Uterus (tissue), 2 donors: ENCODE measurements around the gene PTPRD.

Experiments
- POLR2A ChIP-seq, 2 donors: fragments of 450-650 bp; IDR thresholded peaks; one replicate each; pipeline ENCODE4 v1.6.1; 2016; ENCODE audit warnings: antibody characterized with exemption in 2 of 2, mild to moderate bottlenecking in 1 of 2, moderate library complexity in 1 of 2
- TF ChIP-seq, protein P1 (sequence below), 4 experiments: fragments of 200-600 bp in 2 of 4; fragments of 450-650 bp in 2 of 4; sonication (generic) in 2 of 4; IDR thresholded peaks; one replicate each; pipeline ENCODE4 v1.5.1; 2016 to 2019; ENCODE audit warnings: antibody characterized with exemption in 4 of 4, mild to moderate bottlenecking in 2 of 4, moderate library complexity in 1 of 4

DNA sequence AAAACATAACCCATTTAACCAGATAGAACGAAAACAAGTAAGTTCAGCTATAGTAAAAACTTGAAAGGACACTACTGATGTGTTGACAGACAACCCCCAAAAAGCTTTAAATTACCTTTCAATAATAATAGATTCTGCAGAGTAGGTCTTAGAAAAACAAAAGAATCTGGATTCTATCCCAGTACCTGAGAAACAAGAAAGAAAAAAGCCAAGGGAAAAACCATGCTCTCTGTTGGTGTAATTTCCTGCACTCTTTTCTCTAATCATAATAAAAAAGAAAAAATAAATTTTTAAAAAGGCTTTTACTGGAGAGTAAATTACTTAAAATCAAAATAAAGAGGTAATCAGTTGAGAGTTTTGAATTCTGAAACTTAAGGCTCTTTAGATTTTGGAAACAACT lies 1090.4 kb downstream of the PTPRD start:
- TF ChIP-seq, protein P1, sequence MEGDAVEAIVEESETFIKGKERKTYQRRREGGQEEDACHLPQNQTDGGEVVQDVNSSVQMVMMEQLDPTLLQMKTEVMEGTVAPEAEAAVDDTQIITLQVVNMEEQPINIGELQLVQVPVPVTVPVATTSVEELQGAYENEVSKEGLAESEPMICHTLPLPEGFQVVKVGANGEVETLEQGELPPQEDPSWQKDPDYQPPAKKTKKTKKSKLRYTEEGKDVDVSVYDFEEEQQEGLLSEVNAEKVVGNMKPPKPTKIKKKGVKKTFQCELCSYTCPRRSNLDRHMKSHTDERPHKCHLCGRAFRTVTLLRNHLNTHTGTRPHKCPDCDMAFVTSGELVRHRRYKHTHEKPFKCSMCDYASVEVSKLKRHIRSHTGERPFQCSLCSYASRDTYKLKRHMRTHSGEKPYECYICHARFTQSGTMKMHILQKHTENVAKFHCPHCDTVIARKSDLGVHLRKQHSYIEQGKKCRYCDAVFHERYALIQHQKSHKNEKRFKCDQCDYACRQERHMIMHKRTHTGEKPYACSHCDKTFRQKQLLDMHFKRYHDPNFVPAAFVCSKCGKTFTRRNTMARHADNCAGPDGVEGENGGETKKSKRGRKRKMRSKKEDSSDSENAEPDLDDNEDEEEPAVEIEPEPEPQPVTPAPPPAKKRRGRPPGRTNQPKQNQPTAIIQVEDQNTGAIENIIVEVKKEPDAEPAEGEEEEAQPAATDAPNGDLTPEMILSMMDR (IDR thresholded peaks at IDR 0.05) = no peak
- TF ChIP-seq POLR2A (IDR thresholded peaks at IDR 0.05) = no peak
